ENCODE measurements around the gene MAP7. TPM values are rescaled to one million over a fixed set of nuclear protein-coding genes. Genes with fewer than 3 reads are reported as not detected.

MAP7 gene
- total RNA-seq, 2 donors from 2014 or later, result 35.1 to 45.2 TPM

DNA sequence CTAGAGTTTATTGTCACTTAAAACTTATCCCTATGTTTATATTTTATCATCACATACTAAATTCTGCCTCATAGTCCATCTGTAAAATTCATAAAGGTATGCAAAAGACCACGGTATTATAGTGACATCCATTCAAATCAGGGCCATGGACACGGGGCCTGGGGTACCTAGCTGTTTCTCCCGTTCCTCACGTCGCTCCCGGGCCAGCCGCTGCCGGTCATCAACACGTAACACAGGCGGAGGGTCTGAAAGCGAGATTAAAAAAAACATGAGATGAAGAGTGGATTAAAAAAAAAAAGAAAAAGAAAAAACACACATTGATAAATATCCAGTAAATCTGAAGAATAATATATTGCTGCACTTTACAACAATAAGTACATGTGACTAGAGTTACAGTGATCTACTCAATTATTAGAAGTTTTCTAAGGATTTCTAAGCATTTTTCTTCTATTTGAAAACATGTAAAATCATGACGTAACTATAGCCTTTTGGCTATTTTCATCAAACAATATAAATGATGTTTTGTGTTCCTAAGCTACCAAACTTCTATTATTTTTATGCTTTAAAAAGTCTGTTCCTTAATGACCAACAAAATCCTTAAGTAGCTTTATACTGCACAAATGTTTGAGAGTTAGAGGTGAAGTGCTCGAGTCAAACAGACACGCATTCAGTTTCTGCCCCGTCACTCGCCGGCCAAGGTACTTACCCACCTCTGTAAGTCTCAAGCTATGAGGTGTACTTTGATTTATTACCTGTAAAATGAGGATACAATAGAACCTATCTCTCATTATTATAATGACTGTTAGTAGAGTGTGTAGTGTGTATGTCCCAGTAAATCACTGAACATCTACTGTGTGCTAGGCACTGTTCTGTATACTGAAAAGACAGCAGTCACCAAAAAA lies 138.5 kb downstream of the MAP7 start:
- intact Hi-C loops (cut with DNase I), result no loop called here
- no peaks in the 10 kb centered on the region for H3K9me3 ChIP-seq
- TF ChIP-seq POLR2AphosphoS5 (IDR thresholded peaks at IDR 0.05) (no peak), CTCF (IDR thresholded peaks at IDR 0.05) (no peak), POLR2A (IDR thresholded peaks at IDR 0.05) (no peak)
- 90% methylated on average over 17 of the region's 17 CpGs for WGBS
- H3K4me3 ChIP-seq, result no peak overlapping the region
- no peaks in the 10 kb centered on the region for H3K27me3 ChIP-seq (replicated peaks; ENCODE audit: insufficient read depth)
- H3K36me3 ChIP-seq, result no peaks in the 10 kb centered on the region
- no peak for DNase-seq (ENCODE audit: low spot score)
- no peak overlapping the region for H3K27ac ChIP-seq
- no peaks in the 10 kb centered on the region for H3K4me1 ChIP-seq (replicated peaks)

DNA sequence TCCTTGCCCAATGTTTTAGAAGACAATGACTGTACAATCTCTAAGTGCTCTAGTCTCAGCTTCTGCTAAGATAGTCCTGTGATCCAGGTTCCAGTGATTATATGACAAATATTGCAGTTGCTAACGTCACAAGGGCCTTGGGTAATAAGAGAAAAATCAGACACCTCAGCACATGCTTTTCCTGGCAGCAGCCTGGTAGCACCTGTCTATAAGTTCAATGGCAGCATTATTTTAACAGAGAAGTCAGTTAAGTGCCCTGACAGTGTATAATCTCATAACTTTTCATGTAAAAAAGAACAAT lies 139.2 kb downstream of the MAP7 start:
- intact Hi-C loops (cut with DNase I), result no loop called here

DNA sequence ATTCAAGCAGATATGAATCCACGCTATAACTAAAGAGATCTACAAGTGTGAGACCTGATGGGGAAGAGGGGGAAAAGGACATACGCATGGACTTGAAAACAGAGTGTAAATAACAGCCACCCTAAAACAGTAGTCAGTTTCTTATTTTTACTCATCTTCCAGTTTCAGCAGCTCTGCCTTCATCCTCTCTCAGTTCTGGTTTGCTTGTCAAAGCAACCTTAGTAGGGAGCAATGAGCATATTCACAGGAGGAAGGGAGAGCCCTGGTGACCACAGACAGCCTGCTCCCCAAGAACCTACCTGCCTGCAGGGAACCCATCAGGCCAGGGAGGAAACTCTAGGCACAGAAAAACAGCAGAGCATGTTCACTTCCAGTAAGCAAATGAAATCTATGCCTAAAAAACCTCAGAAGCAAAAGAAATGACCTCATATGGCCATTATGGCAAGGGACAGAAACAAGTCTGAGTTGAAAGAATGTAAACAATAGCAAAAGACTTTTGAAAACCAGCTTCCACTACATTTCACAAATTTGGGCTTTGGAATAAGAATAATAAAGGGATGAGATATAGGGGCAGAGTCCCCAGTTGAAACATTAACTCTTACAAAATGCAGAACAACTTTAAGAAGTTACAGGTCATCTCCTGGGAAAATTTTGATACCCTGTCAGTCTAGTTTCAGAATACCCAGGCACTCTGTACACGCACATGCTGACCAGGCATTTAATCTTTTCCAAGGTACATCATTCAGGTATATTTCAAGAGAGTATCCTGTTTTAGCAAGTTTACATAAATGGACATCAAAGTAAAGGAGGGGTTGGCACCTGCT lies 139.8 kb downstream of the MAP7 start:
- Histone ChIP-seq H3K27me3 (replicated peaks; ENCODE audit: insufficient read depth) (no peaks in the 10 kb centered on the region), H3K4me1 (replicated peaks) (no peaks in the 10 kb centered on the region), H3K27ac (no peak overlapping the region), H3K36me3 (no peaks in the 10 kb centered on the region), H3K9me3 (no peaks in the 10 kb centered on the region), H3K4me3 (no peak overlapping the region)
- DNase-seq (ENCODE audit: low spot score), result no peak
- 86% methylated on average over 3 of the region's 3 CpGs for WGBS
- no peak for TF ChIP-seq POLR2A (IDR thresholded peaks at IDR 0.05)
- intact Hi-C loops (cut with DNase I), result no loop called here

More for the DNA sequence above, 139.2 kb downstream of the MAP7 start:
- whole genome bisulfite sequencing, result 43% methylated on average over 1 of the region's 1 CpG
- no peaks in the 10 kb centered on the region for H3K9me3 ChIP-seq
- no peaks in the 10 kb centered on the region for H3K4me1 ChIP-seq (replicated peaks)
- no peak overlapping the region for H3K27ac ChIP-seq
- no peaks in the 10 kb centered on the region for H3K36me3 ChIP-seq
- H3K27me3 ChIP-seq (replicated peaks; ENCODE audit: insufficient read depth), result no peaks in the 10 kb centered on the region
- H3K4me3 ChIP-seq, result no peak overlapping the region
- DNase-seq (ENCODE audit: low spot score), result no peak
- TF ChIP-seq POLR2A (IDR thresholded peaks at IDR 0.05), result no peak
- TF ChIP-seq CTCF (IDR thresholded peaks at IDR 0.05), result no peak
- TF ChIP-seq POLR2AphosphoS5 (IDR thresholded peaks at IDR 0.05), result no peak

DNA sequence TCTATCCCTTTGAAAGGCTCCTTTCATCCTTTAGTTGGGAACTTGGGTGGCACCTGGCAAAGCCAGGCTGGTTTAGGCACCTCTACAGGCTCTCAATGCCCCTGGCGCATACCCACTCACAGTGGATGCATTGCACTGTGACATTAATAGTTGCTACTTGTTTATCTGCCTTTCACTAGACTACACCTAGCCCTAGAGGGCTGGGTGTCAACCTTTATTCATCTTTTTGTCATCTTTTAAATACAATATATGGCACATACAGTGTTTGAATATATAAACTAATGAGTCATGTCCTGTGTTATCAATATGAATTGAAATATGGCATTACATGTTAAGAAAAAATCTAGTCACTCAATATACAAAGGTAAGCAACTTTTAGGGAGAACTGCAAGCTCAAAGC lies 140.6 kb downstream of the MAP7 start:
- no peak overlapping the region for H3K27ac ChIP-seq
- no peaks in the 10 kb centered on the region for H3K36me3 ChIP-seq
- DNase-seq (ENCODE audit: low spot score), result no peak
- intact Hi-C loops (cut with DNase I), result no loop called here
- no peaks in the 10 kb centered on the region for H3K27me3 ChIP-seq (replicated peaks; ENCODE audit: insufficient read depth)
- H3K9me3 ChIP-seq, result no peaks in the 10 kb centered on the region
- no peaks in the 10 kb centered on the region for H3K4me1 ChIP-seq (replicated peaks)
- WGBS, result 97% methylated on average over 1 of the region's 1 CpG
- TF ChIP-seq POLR2A (IDR thresholded peaks at IDR 0.05) (no peak), CTCF (IDR thresholded peaks at IDR 0.05) (no peak), POLR2AphosphoS5 (IDR thresholded peaks at IDR 0.05) (no peak)
- H3K4me3 ChIP-seq, result no peak overlapping the region

DNA sequence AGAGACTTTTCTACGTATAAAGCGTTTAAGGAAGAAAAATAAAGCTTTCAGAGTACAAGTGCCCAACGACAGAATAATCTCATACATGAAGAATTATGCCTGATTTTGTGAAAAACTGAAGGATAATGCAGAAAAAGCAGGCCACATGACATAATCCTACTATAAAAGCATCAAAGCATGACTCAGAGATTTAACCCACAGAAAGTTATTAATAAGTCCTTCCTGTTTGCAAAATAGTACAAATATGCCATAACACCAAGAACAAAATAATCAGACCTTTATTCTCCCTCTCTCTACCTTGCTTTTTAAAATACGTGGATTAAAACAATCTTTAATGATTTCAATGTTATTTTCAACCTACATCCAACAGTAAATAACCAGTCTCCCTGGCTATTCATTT lies 142.0 kb downstream of the MAP7 start:
- TF ChIP-seq CTCF (IDR thresholded peaks at IDR 0.05), result no peak
- no peak for TF ChIP-seq POLR2A (IDR thresholded peaks at IDR 0.05)
- TF ChIP-seq POLR2AphosphoS5 (IDR thresholded peaks at IDR 0.05), result no peak
- Histone ChIP-seq H3K27ac (no peak overlapping the region), H3K36me3 (no peaks in the 10 kb centered on the region), H3K9me3 (no peaks in the 10 kb centered on the region), H3K4me1 (replicated peaks) (no peaks in the 10 kb centered on the region), H3K4me3 (no peak overlapping the region), H3K27me3 (replicated peaks; ENCODE audit: insufficient read depth) (no peaks in the 10 kb centered on the region)
- no peak for DNase-seq (ENCODE audit: low spot score)
- intact Hi-C loops (cut with DNase I), result no loop called here
- 79% methylated on average over 4 of the region's 4 CpGs for WGBS
